ENCODE measurements around the gene SLC13A1.

- TF ChIP-seq POLR2A (IDR thresholded peaks at IDR 0.05; ENCODE audit: low read depth, low read length): no peak
- TF ChIP-seq POLR2AphosphoS5 (IDR thresholded peaks at IDR 0.05; ENCODE audit: low read depth, low read length): no peak
Measured at GRCh38 chr7:123096976-123097375, 102.8 kb downstream of the SLC13A1 start.
